Osteoblast (primary cell): ENCODE results near the gene BRAT1. TPM values are rescaled to one million over a fixed set of nuclear protein-coding genes. Genes with fewer than 3 reads are reported as not detected.

Experiments used
- DNase-seq: peaks from one replicate; pipeline ENCODE4 v3.0.0; 2011; ENCODE audit warnings: low spot score, mixed read lengths; ENCODE audit not compliant: insufficient read length; ENCODE audit errors: missing footprints
- H2AFZ ChIP-seq: 2 replicates; pipeline ENCODE4 v1.6.0; 2011; ENCODE audit warnings: mild to moderate bottlenecking, low read length
- H3K27ac ChIP-seq: 2 replicates; pipeline ENCODE4 v1.5.1; 2011; ENCODE audit warnings: mild to moderate bottlenecking, low read depth, low read length, moderate library complexity
- H3K27me3 ChIP-seq: 2 replicates; pipeline ENCODE4 v1.6.0; 2012; ENCODE audit warnings: mild to moderate bottlenecking, control low read depth, inconsistent platforms, low read length, moderate library complexity; ENCODE audit not compliant: insufficient read depth
- H3K36me3 ChIP-seq: 2 replicates; pipeline ENCODE4 v1.5.1; 2011; ENCODE audit warnings: mild to moderate bottlenecking, low read length, control low read depth, moderate library complexity; ENCODE audit not compliant: insufficient read depth
- H3K4me1 ChIP-seq: 2 replicates; pipeline ENCODE4 v1.5.1; 2011; ENCODE audit warnings: mild to moderate bottlenecking, low read length, control low read depth, moderate library complexity; ENCODE audit not compliant: insufficient read depth
- H3K4me2 ChIP-seq: 2 replicates; pipeline ENCODE4 v1.6.0; 2011; ENCODE audit warnings: mild to moderate bottlenecking, low read length; ENCODE audit not compliant: insufficient read depth
- H3K4me3 ChIP-seq: fragments of 200-600 bp; sonication (generic); 3 replicates; pipeline ENCODE4 v1.5.1; 2012; ENCODE audit warnings: mild to moderate bottlenecking, low read length, inconsistent platforms; ENCODE audit not compliant: insufficient read depth
- H3K79me2 ChIP-seq: 2 replicates; pipeline ENCODE4 v1.6.0; 2012; ENCODE audit warnings: mild to moderate bottlenecking, low read length, control low read depth, inconsistent platforms; ENCODE audit not compliant: insufficient read depth
- H3K9me3 ChIP-seq: 2 replicates; pipeline ENCODE4 v1.5.1; 2011; ENCODE audit warnings: low read depth, low read length, control low read depth
- H4K20me1 ChIP-seq: 2 replicates; pipeline ENCODE4 v1.6.0; 2012; ENCODE audit warnings: mild to moderate bottlenecking, low read length, control low read depth; ENCODE audit not compliant: insufficient read depth
- CTCF ChIP-seq: IDR thresholded peaks from 2 replicates; pipeline ENCODE4 v1.5.1; 2011; ENCODE audit warnings: mild to moderate bottlenecking, low read depth, low read length, moderate library complexity; ENCODE audit errors: extremely low read depth
- total RNA-seq: library from RNA; depleted of rRNA; stranded (reverse); fragments of >200 nt; gene quantifications from 2 replicates; pipeline ENCODE4 v1.2.3, GENCODE V29; 2012

BRAT1 gene
- total RNA-seq, 1 donor, result 28.2 TPM

- no peak overlapping the region for H3K4me2 ChIP-seq
- H3K79me2 ChIP-seq, result no peaks in the 10 kb centered on the region
- no peaks in the 10 kb centered on the region for H3K4me1 ChIP-seq
- H3K36me3 ChIP-seq, result peaks cover 23% of the 10 kb centered on the region
- no peaks in the 10 kb centered on the region for H3K27me3 ChIP-seq
- H3K4me3 ChIP-seq, result no peak overlapping the region
- H4K20me1 ChIP-seq, result no peaks in the 10 kb centered on the region
- H2AFZ ChIP-seq, result no peak overlapping the region
- DNase-seq, result peak; percentile 73
- H3K9me3 ChIP-seq, result no peaks in the 10 kb centered on the region
- TF ChIP-seq CTCF, result no peak
- no peak overlapping the region for H3K27ac ChIP-seq
Observed at GRCh38 chr7:2597273-2597640, 41.9 kb upstream of the BRAT1 start.

- Histone ChIP-seq H4K20me1 (no peaks in the 10 kb centered on the region), H3K27me3 (no peaks in the 10 kb centered on the region), H3K27ac (no peak overlapping the region), H2AFZ (no peak overlapping the region), H3K9me3 (no peaks in the 10 kb centered on the region), H3K36me3 (peaks cover 27% of the 10 kb centered on the region), H3K4me2 (no peak overlapping the region), H3K79me2 (no peaks in the 10 kb centered on the region), H3K4me1 (no peaks in the 10 kb centered on the region), H3K4me3 (no peak overlapping the region)
- no peak for TF ChIP-seq CTCF
- peak; percentile 64 for DNase-seq
Observed at GRCh38 chr7:2596464-2597272, 41.3 kb upstream of the BRAT1 start.

GRCh38 chr7:2595258-2595860, 40.0 kb upstream of the BRAT1 start:
- H3K4me2 ChIP-seq, result no peak overlapping the region
- no peak overlapping the region for H3K4me3 ChIP-seq
- H3K9me3 ChIP-seq, result no peaks in the 10 kb centered on the region
- H3K36me3 ChIP-seq, result peaks cover 18% of the 10 kb centered on the region
- no peak overlapping the region for H3K27ac ChIP-seq
- no peak overlapping the region for H2AFZ ChIP-seq
- H3K79me2 ChIP-seq, result no peaks in the 10 kb centered on the region
- H3K4me1 ChIP-seq, result no peaks in the 10 kb centered on the region
- TF ChIP-seq CTCF, result no peak
- H3K27me3 ChIP-seq, result no peaks in the 10 kb centered on the region
- H4K20me1 ChIP-seq, result no peaks in the 10 kb centered on the region
- DNase-seq, result no peak

GRCh38 chr7:2594599-2594998, 39.3 kb upstream of the BRAT1 start:
- Histone ChIP-seq H3K4me3 (no peak overlapping the region), H3K4me1 (no peaks in the 10 kb centered on the region), H3K27ac (no peak overlapping the region), H2AFZ (no peak overlapping the region), H3K36me3 (peaks cover 15% of the 10 kb centered on the region), H3K4me2 (no peak overlapping the region), H3K79me2 (no peaks in the 10 kb centered on the region), H4K20me1 (no peaks in the 10 kb centered on the region), H3K27me3 (no peaks in the 10 kb centered on the region), H3K9me3 (no peaks in the 10 kb centered on the region)
- no peak for DNase-seq
- TF ChIP-seq CTCF, result no peak
